HG03342 (cell line): ENCODE data around the gene STX19.
"Not testable (repeated sequence)": the region's sequence is repeated elsewhere in the genome, so short reads cannot be mapped to it uniquely, and the experiment has no call there.

Source experiments
- ATAC-seq: cut with Tn5 transposase; IDR thresholded peaks from one replicate; pipeline ENCODE4 v1.9.1; 2021; ENCODE audit warnings: mild to moderate bottlenecking, moderate library complexity; ENCODE audit not compliant: unreplicated experiment

STX19 gene

DNA sequence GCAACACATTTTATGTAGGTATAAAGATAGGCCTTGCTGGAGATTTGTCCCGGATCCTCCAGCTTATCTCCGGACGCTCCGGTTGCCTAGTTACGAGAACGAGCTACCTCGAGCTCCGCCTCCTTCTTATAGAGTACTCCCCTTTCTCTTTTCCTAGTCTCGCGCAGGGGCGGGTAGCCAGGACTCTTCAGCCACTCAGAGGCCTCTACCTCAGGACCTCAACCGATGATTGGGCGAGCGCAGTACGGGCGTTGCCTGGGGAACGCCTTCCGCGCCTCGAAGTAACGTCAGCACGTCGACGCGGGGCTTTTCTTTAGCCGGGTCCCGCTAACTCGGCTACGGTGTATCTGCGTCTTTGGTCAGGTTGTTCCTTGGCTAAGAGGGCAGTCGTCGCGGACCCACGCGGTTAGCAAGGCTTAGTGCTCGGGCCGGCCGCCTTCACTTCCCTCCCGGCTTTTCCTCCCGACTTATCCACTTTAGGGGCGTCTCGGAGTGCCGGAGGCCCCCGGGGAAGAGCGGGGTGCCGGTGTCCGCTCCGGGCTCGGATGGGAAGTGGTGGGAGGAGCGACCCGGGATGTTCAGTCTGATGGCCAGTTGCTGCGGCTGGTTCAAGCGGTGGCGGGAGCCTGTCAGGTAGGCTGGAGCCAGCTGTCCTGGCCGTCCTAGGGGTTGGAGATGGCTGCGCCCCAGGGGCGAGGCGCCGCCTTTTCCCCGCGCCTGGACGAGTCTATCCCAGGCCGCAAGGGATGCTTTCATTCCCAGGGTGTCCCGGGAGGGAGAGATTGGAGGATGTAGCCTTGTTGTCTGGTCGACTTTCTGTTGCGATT is 48.3 kb downstream of the STX19 start, which contains the start of gene ARL13B:
Gene ARL13B, plus strand, starts transcription at position 306 of the 827 bp plus-strand sequence. Its CDS starts 269 bp downstream, at position 575.
- peak; percentile 100 for ATAC-seq

DNA sequence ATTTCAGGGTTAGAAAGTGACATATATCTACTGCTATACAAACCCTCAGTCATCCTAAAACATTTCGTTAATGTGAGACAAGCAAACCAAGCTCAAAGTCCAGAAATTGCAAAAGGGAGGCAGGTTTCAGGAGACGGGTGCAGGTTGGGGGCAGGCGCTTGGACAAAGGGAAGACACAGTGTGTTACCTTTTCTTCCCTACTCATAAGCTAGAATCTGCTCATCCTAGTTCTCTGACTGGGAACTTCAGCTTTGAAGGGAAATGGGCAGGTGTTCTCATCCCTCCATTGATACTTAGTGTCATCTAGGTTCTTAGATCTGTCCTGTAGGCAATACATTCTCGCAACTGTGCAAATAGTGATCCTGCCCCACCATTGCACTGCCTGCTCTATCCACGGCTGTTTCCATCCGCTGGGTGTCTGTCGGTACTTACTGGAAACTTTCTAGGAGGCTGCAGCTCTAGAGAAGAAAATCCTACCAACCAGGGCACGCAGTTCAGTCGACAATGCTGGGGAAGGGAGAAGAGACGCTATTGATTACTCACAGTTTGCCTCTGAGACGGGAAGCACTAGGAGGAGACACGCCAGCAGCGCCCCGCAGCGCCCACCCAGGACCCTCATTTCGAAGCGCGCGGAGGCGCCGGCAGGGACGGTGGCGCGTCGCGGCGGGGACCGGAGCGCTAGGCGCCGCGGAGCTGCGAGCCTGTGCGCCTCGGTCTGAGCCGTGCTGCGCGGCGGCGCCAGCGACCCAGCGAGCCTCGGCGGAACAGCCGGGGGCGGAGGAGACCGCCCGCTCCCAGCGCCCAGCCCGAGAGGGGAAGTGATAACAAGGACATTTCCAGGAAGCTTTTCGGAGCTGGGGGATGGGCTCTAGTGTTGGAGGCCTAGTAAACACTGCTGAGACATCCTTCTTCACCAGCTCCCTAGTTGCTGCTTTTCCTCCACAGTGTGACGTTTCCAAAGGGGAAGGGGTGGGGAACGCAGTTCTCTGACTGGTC is 55.0 kb downstream of the STX19 start, which contains the start of gene PROS1:
Gene PROS1, minus strand, starts transcription at position 766 of the 996 bp plus-strand sequence. Its CDS starts 147 bp downstream, at position 619.
- ATAC-seq = peak; percentile 79

DNA sequence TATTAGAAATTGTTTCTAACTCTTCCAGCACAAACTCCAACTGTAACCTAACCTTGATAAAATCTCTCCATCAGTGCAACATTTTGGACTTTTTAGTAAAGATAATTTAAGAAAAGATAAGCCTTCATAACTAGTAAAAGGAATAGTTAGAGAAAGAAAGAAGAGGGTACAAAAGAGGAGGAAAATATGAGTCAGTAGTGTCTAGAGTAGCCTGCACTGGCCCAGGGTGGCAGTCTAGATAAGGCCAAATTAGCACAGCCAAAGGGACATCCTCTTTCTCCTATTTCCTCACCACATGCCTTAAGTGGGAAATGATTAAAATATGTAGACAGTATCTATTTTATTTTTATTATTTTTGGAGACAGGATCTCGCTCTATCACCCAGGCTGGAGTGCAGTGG is 58.4 kb downstream of the STX19 start:
- ATAC-seq = no peak

DNA sequence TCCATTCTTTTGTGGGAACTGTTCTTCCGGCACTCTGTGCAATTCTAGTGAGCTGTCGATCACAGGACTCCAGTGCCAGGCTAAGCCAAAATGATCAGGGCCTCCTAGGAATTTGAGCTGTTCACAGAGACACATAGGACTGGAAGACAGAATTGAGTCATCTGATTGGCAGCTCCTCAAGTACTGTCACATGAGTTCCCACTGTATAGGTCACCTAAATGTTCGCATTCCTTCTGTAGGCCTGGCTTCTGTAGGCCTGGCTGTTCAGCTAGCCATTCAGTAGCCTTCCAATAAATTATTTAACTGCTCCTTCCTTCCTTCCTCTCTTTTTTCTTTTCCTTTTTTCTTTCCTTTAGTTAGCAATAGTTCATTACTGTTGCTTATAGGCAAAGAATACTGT is 59.0 kb downstream of the STX19 start:
- ATAC-seq = no peak

DNA sequence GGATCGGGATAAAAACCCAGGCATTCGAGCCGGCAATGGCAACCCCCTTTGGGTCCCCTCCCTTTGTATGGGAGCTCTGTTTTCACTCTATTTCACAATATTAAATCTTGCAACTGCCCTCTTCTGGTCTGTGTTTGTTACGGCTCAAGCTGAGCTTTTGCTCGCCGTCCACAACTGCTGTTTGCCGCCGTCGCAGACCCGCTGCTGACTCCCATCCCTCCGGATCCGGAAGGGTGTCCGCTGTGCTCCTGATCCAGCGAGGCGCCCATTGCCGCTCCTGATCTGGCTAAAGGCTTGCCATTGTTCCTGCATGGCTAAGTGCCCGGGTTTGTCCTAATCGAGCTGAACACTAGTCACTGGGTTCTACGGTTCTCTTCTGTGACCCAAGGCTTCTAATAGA is 63.3 kb downstream of the STX19 start:
- not testable (repeated sequence) for ATAC-seq
